H9 (cell line): ENCODE results near the gene POMT2. TPM values are rescaled to one million over a fixed set of nuclear protein-coding genes. Genes with fewer than 3 reads are reported as not detected.

Experiments used
- DNase-seq: peaks from one replicate; pipeline ENCODE4 v3.0.0-alpha.2; 2017
- H2AFZ ChIP-seq: one replicate; pipeline ENCODE4 v1.6.1; 2013; ENCODE audit warnings: mild to moderate bottlenecking, low read length, control low read depth, moderate library complexity
- H2AK5ac ChIP-seq: 2 replicates; pipeline ENCODE4 v1.6.1; 2013; ENCODE audit warnings: low read length, control low read depth, mixed read lengths; ENCODE audit not compliant: insufficient read length
- H2BK120ac ChIP-seq: one replicate; pipeline ENCODE4 v1.6.1; 2013; ENCODE audit warnings: low read depth, mild to moderate bottlenecking, low read length, control low read depth, inconsistent platforms; ENCODE audit not compliant: poor library complexity, severe bottlenecking
- H2BK12ac ChIP-seq: 2 replicates; pipeline ENCODE4 v1.6.1; 2013; ENCODE audit warnings: low read length, control low read depth, mixed read lengths, low read depth; ENCODE audit not compliant: insufficient read length
- H2BK15ac ChIP-seq: 2 replicates; pipeline ENCODE4 v1.6.1; 2013; ENCODE audit warnings: low read depth, low read length, control low read depth
- H2BK20ac ChIP-seq: one replicate; pipeline ENCODE4 v1.6.1; 2013; ENCODE audit warnings: low read depth, mild to moderate bottlenecking, low read length, control low read depth, inconsistent platforms; ENCODE audit not compliant: poor library complexity, severe bottlenecking
- H2BK5ac ChIP-seq: 2 replicates; pipeline ENCODE4 v1.6.1; 2013; ENCODE audit warnings: low read length, control low read depth, mixed read lengths; ENCODE audit not compliant: insufficient read length
- H3K14ac ChIP-seq: 2 replicates; pipeline ENCODE4 v1.6.1; 2013; ENCODE audit warnings: low read length, control low read depth; ENCODE audit not compliant: insufficient read depth
- H3K18ac ChIP-seq: 2 replicates; pipeline ENCODE4 v1.6.1; 2013; ENCODE audit warnings: low read depth, mild to moderate bottlenecking, mixed read lengths, low read length, control low read depth; ENCODE audit not compliant: insufficient read length
- H3K23ac ChIP-seq: 2 replicates; pipeline ENCODE4 v1.6.1; 2013; ENCODE audit warnings: low read length, control low read depth, mixed read lengths, low read depth; ENCODE audit not compliant: insufficient read length
- H3K23me2 ChIP-seq: 2 replicates; pipeline ENCODE4 v1.6.1; 2013; ENCODE audit warnings: low read depth, mild to moderate bottlenecking, mixed read lengths, low read length, control low read depth; ENCODE audit not compliant: insufficient read length, poor library complexity, severe bottlenecking
- H3K27ac ChIP-seq: 2 replicates; pipeline ENCODE4 v1.5.1; 2013; ENCODE audit warnings: low read length, control low read depth, mixed read lengths, low read depth; ENCODE audit not compliant: insufficient read length
- H3K27me3 ChIP-seq: 2 replicates; pipeline ENCODE4 v1.6.1; 2013; ENCODE audit warnings: low read length, control low read depth, inconsistent platforms; ENCODE audit not compliant: insufficient read depth
- H3K4ac ChIP-seq: 2 replicates; pipeline ENCODE4 v1.6.1; 2013; ENCODE audit warnings: low read depth, mild to moderate bottlenecking, control low read depth, inconsistent platforms, low read length, moderate library complexity
- H3K4me1 ChIP-seq: 2 replicates; pipeline ENCODE4 v1.6.1; 2013; ENCODE audit warnings: low read length, control low read depth, inconsistent platforms; ENCODE audit not compliant: insufficient read depth
- H3K4me2 ChIP-seq: 2 replicates; pipeline ENCODE4 v1.6.1; 2013; ENCODE audit warnings: low read length, control low read depth, mixed read lengths; ENCODE audit not compliant: insufficient read length, insufficient read depth
- H3K56ac ChIP-seq: 2 replicates; pipeline ENCODE4 v1.6.1; 2013; ENCODE audit warnings: low read depth, mild to moderate bottlenecking, mixed read lengths, low read length, control low read depth; ENCODE audit not compliant: insufficient read length
- H3K79me1 ChIP-seq: 2 replicates; pipeline ENCODE4 v1.6.1; 2013; ENCODE audit warnings: low read depth, mild to moderate bottlenecking, moderate library complexity, low read length, control low read depth, inconsistent platforms; ENCODE audit not compliant: insufficient read depth, poor library complexity, severe bottlenecking
- H3K79me2 ChIP-seq: 2 replicates; pipeline ENCODE4 v1.6.1; 2013; ENCODE audit warnings: low read length, control low read depth, inconsistent platforms; ENCODE audit not compliant: insufficient read depth
- H3K9ac ChIP-seq: 2 replicates; pipeline ENCODE4 v1.6.1; 2013; ENCODE audit warnings: low read length, control low read depth, mixed read lengths; ENCODE audit not compliant: insufficient read length; ENCODE audit errors: extremely low read depth
- H3K9me3 ChIP-seq: one replicate; pipeline ENCODE4 v1.6.1; 2013; ENCODE audit warnings: low read depth, low read length, inconsistent platforms; ENCODE audit not compliant: control insufficient read depth
- H3T11ph ChIP-seq: one replicate; pipeline ENCODE4 v1.6.1; 2013; ENCODE audit warnings: mild to moderate bottlenecking, low read length, control low read depth, inconsistent platforms
- H4K20me1 ChIP-seq: one replicate; pipeline ENCODE4 v1.6.1; 2013; ENCODE audit not compliant: control insufficient read depth, insufficient read length, insufficient read depth
- H4K5ac ChIP-seq: 2 replicates; pipeline ENCODE4 v1.6.1; 2013; ENCODE audit warnings: low read depth, mild to moderate bottlenecking, mixed read lengths, low read length, control low read depth; ENCODE audit not compliant: insufficient read length
- H4K8ac ChIP-seq: replicated peaks from 2 replicates; pipeline ENCODE4 v1.6.1; 2013; ENCODE audit warnings: low read length, control low read depth, mixed read lengths, low read depth; ENCODE audit not compliant: insufficient read length
- H4K91ac ChIP-seq: 2 replicates; pipeline ENCODE4 v1.6.1; 2013; ENCODE audit warnings: low read depth, mild to moderate bottlenecking, moderate library complexity, mixed read lengths, low read length, control low read depth; ENCODE audit not compliant: insufficient read length
- H3K27ac Mint-ChIP-seq, 3 experiments: 2 replicates in 2 of 3; 3 replicates in 1 of 3; pipeline ENCODE4 v1.8.0; 2020 to 2021; ENCODE audit warnings: mixed read lengths in 3 of 3, mild to moderate bottlenecking in 1 of 3, moderate library complexity in 1 of 3
- H3K27me3 Mint-ChIP-seq: 2 replicates; pipeline ENCODE4 v1.8.0; 2021; ENCODE audit warnings: low read depth, mild to moderate bottlenecking, moderate library complexity, mixed read lengths
- H3K36me3 Mint-ChIP-seq, 3 experiments: 2 replicates in 2 of 3; 3 replicates in 1 of 3; pipeline ENCODE4 v1.8.0; 2020 to 2021; ENCODE audit warnings: low read depth in 3 of 3, mixed read lengths in 3 of 3; ENCODE audit not compliant: insufficient read depth in 1 of 3
- H3K4me1 Mint-ChIP-seq, 2 experiments: 2 replicates each; pipeline ENCODE4 v1.8.0; 2020; ENCODE audit warnings: mixed read lengths in 2 of 2
- H3K4me3 Mint-ChIP-seq, 2 experiments: 2 replicates in 1 of 2; 3 replicates in 1 of 2; pipeline ENCODE4 v1.8.0; 2020 to 2021; ENCODE audit warnings: mild to moderate bottlenecking in 2 of 2, mixed read lengths in 2 of 2, moderate library complexity in 1 of 2
- H3K9me3 Mint-ChIP-seq, 2 experiments: 2 replicates in 1 of 2; 3 replicates in 1 of 2; pipeline ENCODE4 v1.8.0; 2020; ENCODE audit warnings: mild to moderate bottlenecking in 2 of 2, mixed read lengths in 2 of 2, moderate library complexity in 1 of 2
- CTCF ChIP-seq: fragments of 200-600 bp; sonication (generic); conservative IDR thresholded peaks from 3 replicates; pipeline ENCODE4 v1.8.0; 2021; ENCODE audit warnings: antibody characterized with exemption, mild to moderate bottlenecking
- WGBS: extraction: QIAGEN DNeasy Blood & Tissue Kit; methylation state at CpG from one replicate; pipeline ENCODE4 v1.1.7; 2013; ENCODE audit warnings: missing lambda C conversion rate, low lambda C conversion rate, mixed read lengths; ENCODE audit not compliant: insufficient read length; ENCODE audit errors: extremely low coverage; 5-methylcytosine and 5-hydroxymethylcytosine counted together
- total RNA-seq: library from RNA; stranded (reverse); gene quantifications from 2 replicates; pipeline ENCODE4 v1.2.1, GENCODE V29; 2021

POMT2 gene
- total RNA-seq, 1 experiment from 2014 or later, result 25.2 TPM

- Histone ChIP-seq H3K14ac (no peak overlapping the region), H3K18ac (no peak overlapping the region), H3K9ac (no peak overlapping the region), H2BK20ac (no peak overlapping the region), H2AFZ (no peak overlapping the region), H4K91ac (no peak overlapping the region), H3K4me2 (no peak overlapping the region), H2BK15ac (no peak overlapping the region), H4K5ac (no peak overlapping the region), H4K8ac (no peak overlapping the region), H3K9me3 (no peaks in the 10 kb centered on the region), H3K79me2 (no peaks in the 10 kb centered on the region), H2AK5ac (no peak overlapping the region), H3K56ac (no peak overlapping the region), H2BK12ac (no peak overlapping the region), H3K4ac (no peak overlapping the region), H3K4me1 (no peaks in the 10 kb centered on the region; the same call in 1 of the 2 replicates), H4K20me1 (no peaks in the 10 kb centered on the region), H3K27ac (no peak overlapping the region), H3K23ac (no peak overlapping the region), H3K79me1 (no peaks in the 10 kb centered on the region), H2BK120ac (no peak overlapping the region), H3K27me3 (no peaks in the 10 kb centered on the region), H2BK5ac (no peak overlapping the region), H3T11ph (no peak overlapping the region), H3K23me2 (no peaks in the 10 kb centered on the region)
- Mint-ChIP-seq H3K27me3 (no peaks in the 10 kb centered on the region), H3K4me3 (no peak overlapping the region), H3K9me3 (no peaks in the 10 kb centered on the region), H3K4me1 (peaks cover 16 to 28% of the 10 kb centered on the region in 2 experiments), H3K27ac (no peak overlapping the region), H3K36me3 (peaks cover 0 to 3% (median 0%) of the 10 kb centered on the region in 3 experiments; a peak in 1 of 7 replicates)
- no CpG with 5 or more reads among the region's 1 CpG for WGBS
- no peak for DNase-seq
- no peak for TF ChIP-seq CTCF
Measured at GRCh38 chr14:77327111-77327510, 6.4 kb upstream of the POMT2 start.
